A673 (cell line): ENCODE results near the gene REXO1. TPM values are rescaled to one million over a fixed set of nuclear protein-coding genes. Genes with fewer than 3 reads are reported as not detected.
A peak's percentile ranks its signal among the peaks of the same experiment; 100 is the strongest.

Experiments
- BruUV-seq: library from RNA; stranded (reverse); fragments of 400-500 nt; replicated peaks from 2 replicates; lab custom pipeline; 2021; lab: Mats Ljungman, UMichigan
- CTCF ChIA-PET: fragments of 300-600 bp; sonication (Branson Sonifier 250); formaldehyde crosslinking; loops from one replicate; lab custom pipeline; 2022; ENCODE audit warnings: antibody characterized with exemption; lab: Charles Lee
- POLR2A ChIA-PET: fragments of 300-600 bp; sonication (Branson Sonifier 250); formaldehyde crosslinking; loops from one replicate; lab custom pipeline; 2022; ENCODE audit warnings: antibody characterized with exemption; ENCODE audit not compliant: low non-redundant PET; lab: Charles Lee
- DNase-seq: peaks from one replicate; pipeline ENCODE4 v3.0.0-alpha.2; 2015; ENCODE audit warnings: low spot score
- H3K27ac ChIP-seq: fragments of 200-600 bp; sonication (generic); 2 replicates; pipeline ENCODE4 v1.5.1; 2016; ENCODE audit warnings: mixed run types, low read depth, mild to moderate bottlenecking, mixed read lengths, antibody characterized with exemption, low read length; ENCODE audit not compliant: poor library complexity, severe bottlenecking
- H3K27me3 ChIP-seq: fragments of 200-600 bp; sonication (generic); replicated peaks from 2 replicates; pipeline ENCODE4 v1.6.1; 2017; ENCODE audit warnings: mixed run types, low read depth, mild to moderate bottlenecking, mixed read lengths, antibody characterized with exemption, low read length; ENCODE audit not compliant: insufficient read depth, poor library complexity
- H3K36me3 ChIP-seq: fragments of 200-600 bp; sonication (generic); 2 replicates; pipeline ENCODE4 v1.6.1; 2016; ENCODE audit warnings: mixed run types, mild to moderate bottlenecking, mixed read lengths, antibody characterized with exemption, low read length; ENCODE audit not compliant: insufficient read depth, poor library complexity, severe bottlenecking
- H3K4me1 ChIP-seq: fragments of 200-600 bp; sonication (generic); 2 replicates; pipeline ENCODE4 v1.6.1; 2017; ENCODE audit warnings: mixed run types, mild to moderate bottlenecking, mixed read lengths, antibody characterized with exemption, low read length; ENCODE audit not compliant: insufficient read depth, poor library complexity, severe bottlenecking
- H3K4me3 ChIP-seq: fragments of 200-600 bp; sonication (generic); 2 replicates; pipeline ENCODE4 v1.5.1; 2016; ENCODE audit warnings: low read depth, mixed run types, mild to moderate bottlenecking, mixed read lengths, low read length; ENCODE audit not compliant: poor library complexity, severe bottlenecking
- H3K9me3 ChIP-seq: fragments of 200-600 bp; sonication (generic); 2 replicates; pipeline ENCODE4 v1.6.1; 2016; ENCODE audit warnings: mixed run types, low read depth, mild to moderate bottlenecking, mixed read lengths, antibody characterized with exemption, low read length; ENCODE audit not compliant: poor library complexity, severe bottlenecking
- EZH2 ChIP-seq: fragments of 200-600 bp; sonication (generic); IDR thresholded peaks from 2 replicates; pipeline ENCODE4 v1.6.1; 2017; ENCODE audit warnings: borderline replicate concordance, low read depth, mild to moderate bottlenecking, mixed read lengths, antibody characterized with exemption, low read length; ENCODE audit not compliant: poor library complexity, severe bottlenecking
- intact Hi-C: fragments of 100-400 bp; cut with micrococcal nuclease; formaldehyde crosslinking; loops from one replicate; pipeline ENCODE4 v1.10.0; 2022; ENCODE audit not compliant: unreplicated experiment
- total RNA-seq: library from RNA; stranded (reverse); gene quantifications from 2 replicates; pipeline ENCODE4 v1.2.3, GENCODE V29; 2021
- TF ChIP-seq, protein P1 (sequence below): fragments of 300-800, 200-600 bp; sonication (generic); conservative IDR thresholded peaks from 2 replicates; pipeline ENCODE4 v1.5.1; 2017; ENCODE audit warnings: low read depth, mild to moderate bottlenecking, antibody characterized with exemption, low read length, moderate library complexity, mixed read lengths

Gene REXO1
- total RNA-seq, 1 experiment from 2014 or later: 53.0 TPM

DNA sequence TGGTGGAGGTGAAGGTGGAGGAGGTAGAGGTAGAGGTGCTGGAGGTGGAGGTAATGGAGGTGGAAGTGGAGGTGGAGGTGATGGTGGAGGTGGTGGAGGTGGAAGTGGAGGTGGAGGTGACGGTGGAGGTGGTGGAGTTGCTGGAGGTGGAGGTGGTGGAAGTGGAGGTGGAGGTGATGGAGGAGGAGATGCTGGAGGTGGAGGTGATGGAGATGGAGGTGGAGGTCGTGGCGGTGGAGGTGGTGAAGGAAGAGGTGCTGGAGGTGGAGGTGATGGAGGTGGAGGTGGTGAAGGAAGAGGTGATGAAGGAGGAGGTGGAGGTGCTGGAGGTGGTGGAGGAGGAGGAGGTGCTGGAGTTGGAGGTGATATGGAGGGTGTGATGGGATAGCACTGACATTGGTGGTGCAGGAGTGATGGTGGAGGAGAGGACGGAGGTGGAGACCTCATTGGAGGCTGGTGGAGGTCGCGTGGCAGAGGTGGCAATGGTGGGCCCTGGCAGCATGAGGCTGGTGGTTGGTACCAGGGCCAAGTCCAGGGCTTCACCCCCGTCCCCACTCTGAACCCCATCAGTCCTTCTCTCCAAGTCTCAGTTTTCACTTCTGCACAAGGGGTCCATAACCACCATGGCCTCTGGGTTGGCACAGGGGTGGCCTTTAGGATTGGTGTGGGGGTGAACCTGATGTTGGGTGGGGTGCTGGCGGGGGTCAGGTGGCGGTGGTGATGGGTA lies 79.2 kb downstream of the REXO1 start:
- Histone ChIP-seq H3K36me3 (no peaks in the 10 kb centered on the region), H3K27ac (no peak overlapping the region), H3K27me3 (peaks cover 65% of the 10 kb centered on the region), H3K9me3 (peaks cover 16% of the 10 kb centered on the region), H3K4me1 (peaks cover 10% of the 10 kb centered on the region), H3K4me3 (no peak overlapping the region)
- DNase-seq: no peak
- no TSS peak for BruUV-seq
- CTCF ChIA-PET: interaction anchor here (0.5 to 1.1 kb wide), 6 partner anchors 10 to 223 kb away, joined by 4 to 7 read pairs (median 6); no protein-coding TSS in a partner anchor
- intact Hi-C loops: no loop called here
- POLR2A ChIA-PET: no interaction called here
- TF ChIP-seq EZH2: no peak
- TF ChIP-seq, protein P1, sequence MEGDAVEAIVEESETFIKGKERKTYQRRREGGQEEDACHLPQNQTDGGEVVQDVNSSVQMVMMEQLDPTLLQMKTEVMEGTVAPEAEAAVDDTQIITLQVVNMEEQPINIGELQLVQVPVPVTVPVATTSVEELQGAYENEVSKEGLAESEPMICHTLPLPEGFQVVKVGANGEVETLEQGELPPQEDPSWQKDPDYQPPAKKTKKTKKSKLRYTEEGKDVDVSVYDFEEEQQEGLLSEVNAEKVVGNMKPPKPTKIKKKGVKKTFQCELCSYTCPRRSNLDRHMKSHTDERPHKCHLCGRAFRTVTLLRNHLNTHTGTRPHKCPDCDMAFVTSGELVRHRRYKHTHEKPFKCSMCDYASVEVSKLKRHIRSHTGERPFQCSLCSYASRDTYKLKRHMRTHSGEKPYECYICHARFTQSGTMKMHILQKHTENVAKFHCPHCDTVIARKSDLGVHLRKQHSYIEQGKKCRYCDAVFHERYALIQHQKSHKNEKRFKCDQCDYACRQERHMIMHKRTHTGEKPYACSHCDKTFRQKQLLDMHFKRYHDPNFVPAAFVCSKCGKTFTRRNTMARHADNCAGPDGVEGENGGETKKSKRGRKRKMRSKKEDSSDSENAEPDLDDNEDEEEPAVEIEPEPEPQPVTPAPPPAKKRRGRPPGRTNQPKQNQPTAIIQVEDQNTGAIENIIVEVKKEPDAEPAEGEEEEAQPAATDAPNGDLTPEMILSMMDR: no peak

DNA sequence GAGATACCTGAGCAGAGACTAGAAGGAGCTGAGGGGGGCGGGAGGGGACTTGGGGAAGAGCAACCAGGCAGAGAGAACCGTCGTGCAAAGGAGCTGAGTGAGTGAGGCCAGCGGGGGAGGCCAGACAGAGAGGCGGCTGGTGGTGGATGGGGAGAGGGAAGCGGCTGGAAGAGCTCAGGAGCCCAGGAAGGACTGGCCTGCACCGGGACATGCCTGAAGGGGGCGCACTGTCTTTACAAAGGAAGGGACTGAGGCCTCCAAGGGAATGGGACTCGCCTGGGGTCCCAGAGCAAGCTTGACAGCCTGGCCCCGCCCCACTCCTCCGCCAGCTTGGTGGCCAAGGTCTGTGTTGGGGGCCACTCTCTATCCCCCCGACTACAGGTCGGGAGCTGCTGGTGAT lies 80.0 kb downstream of the REXO1 start:
- H3K4me1 ChIP-seq: peaks cover 14% of the 10 kb centered on the region
- intact Hi-C loops: no loop called here
- H3K27ac ChIP-seq: no peak overlapping the region
- no TSS peak for BruUV-seq
- DNase-seq: peak; percentile 76
- ChIA-PET POLR2A (no interaction called here), CTCF (interaction anchor here (0.5 to 1.5 kb wide), 10 partner anchors 11 to 222 kb away, joined by 3 to 7 read pairs (median 4); partner anchors contain the start of gene UQCR11)
- no peak overlapping the region for H3K4me3 ChIP-seq
- no peaks in the 10 kb centered on the region for H3K36me3 ChIP-seq
- H3K27me3 ChIP-seq: peaks cover 65% of the 10 kb centered on the region
- peaks cover 16% of the 10 kb centered on the region for H3K9me3 ChIP-seq
- TF ChIP-seq, protein P1: peak; percentile 73
- TF ChIP-seq EZH2: no peak

DNA sequence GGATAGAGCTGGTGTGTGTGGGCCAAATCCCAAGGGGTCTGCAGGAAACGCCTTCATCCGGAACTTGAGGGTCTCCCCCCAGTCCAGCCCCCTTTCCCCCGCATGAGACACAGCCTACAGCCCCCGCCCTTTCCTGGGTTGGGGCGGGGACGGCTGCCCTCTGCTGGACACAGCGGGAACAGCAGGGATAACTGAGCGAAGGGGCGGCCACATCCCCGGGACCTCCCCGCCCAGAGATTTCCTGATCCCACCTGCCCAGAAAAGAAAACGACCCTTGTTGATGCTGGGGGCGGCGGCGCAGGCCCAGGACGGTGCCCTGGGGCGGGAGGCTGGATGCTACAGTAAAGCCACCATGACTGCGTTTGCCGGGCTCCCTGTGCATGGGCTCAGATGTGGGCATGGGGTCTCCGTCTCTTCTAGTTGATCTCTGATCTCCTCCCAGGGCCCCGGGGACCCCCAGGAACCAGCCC lies 80.8 kb downstream of the REXO1 start:
- CTCF ChIA-PET: interaction anchor here (0.5 to 1.5 kb wide), 7 partner anchors 11 to 221 kb away, joined by 3 to 7 read pairs (median 5); partner anchors contain the start of gene UQCR11
- BruUV-seq: no TSS peak
- peaks cover 14% of the 10 kb centered on the region for H3K4me1 ChIP-seq
- no peak overlapping the region for H3K4me3 ChIP-seq
- peaks cover 16% of the 10 kb centered on the region for H3K9me3 ChIP-seq
- intact Hi-C loops: loop anchor here (2.0 kb wide), 1 partner anchor 95 kb away; no protein-coding TSS in a partner anchor
- TF ChIP-seq EZH2: no peak
- TF ChIP-seq, protein P1: peak; percentile 97
- peak; percentile 70 for DNase-seq
- no peak overlapping the region for H3K27ac ChIP-seq
- POLR2A ChIA-PET: no interaction called here
- no peaks in the 10 kb centered on the region for H3K36me3 ChIP-seq
- H3K27me3 ChIP-seq: peaks cover 70% of the 10 kb centered on the region
